Heart left ventricle (tissue), 13 donors: ENCODE measurements around the gene WHAMM.

Experiments used
- CTCF ChIP-seq, 12 donors: fragments of 200-600 bp; sonication (generic) in 4 of 12; IDR thresholded peaks; one replicate each; pipeline versions ENCODE4 v1.5.0 to v1.8.0; 2018 to 2022; ENCODE audit warnings: antibody characterized with exemption in 12 of 12, mild to moderate bottlenecking in 5 of 12
- POLR2A ChIP-seq, 2 donors: fragments of 450-650 bp; IDR thresholded peaks; one replicate each; pipeline ENCODE4 v1.6.1; 2017; ENCODE audit warnings: antibody characterized with exemption in 2 of 2, mild to moderate bottlenecking in 2 of 2, moderate library complexity in 2 of 2
- donor health status: ischemic (EF 13 %, LVEDD 7.1; RV severe dilation, severe dysfunction).
- donor health status: DM: no; HTN: yes; CAD: no.
- donor health status: DM: no; HTN: no; CAD: no.
- donor health status: ischemic (EF 25% LVEDD 6.9; RV normal size, moderate dysfunction).
- donor health status: ischemic (EF 25% LVEDD 5.7; RV mildly dilated, moderate dysfunction).
- donor health status: ischemic (EF 35%, LVEDD 5.7; RV mildly dilated, moderate dysfunction).
- donor health status: nonischemic (EF 11% LVEDD 7.7; RV severe dilation, severe dysfunction).
- donor health status: DM: yes; HTN: yes; CAD: no.
- donor health status: PGD.
- donor health status: ischemic (EF 29% LVEDD 5.4; RV normal size, mild dysfunction).
- donor health status: nonischemic (EF 23%, LVEDD 6.1; RV moderate dilation, normal function).

- TF ChIP-seq CTCF (IDR thresholded peaks at IDR 0.05) = no peak
- no peak for TF ChIP-seq POLR2A (IDR thresholded peaks at IDR 0.05)
These were observed 790 bp upstream of the WHAMM start for GRCh38 chr15:82808634-82809041.
